Osteocyte (in vitro differentiated cells): ENCODE data around the gene CPS1. TPM values are rescaled to one million over a fixed set of nuclear protein-coding genes. Genes with fewer than 3 reads are reported as not detected.

Experiments used
- DNase-seq: peaks from one replicate; pipeline ENCODE4 v3.0.0; 2021; ENCODE audit warnings: mixed read lengths; ENCODE audit not compliant: unreplicated experiment; ENCODE audit errors: extremely low spot score
- H3K27ac Mint-ChIP-seq: one replicate; pipeline ENCODE4 v1.8.0; 2021; ENCODE audit warnings: mild to moderate bottlenecking, mixed read lengths; ENCODE audit not compliant: unreplicated experiment
- H3K27me3 Mint-ChIP-seq: one replicate; pipeline ENCODE4 v1.8.0; 2021; ENCODE audit warnings: mixed read lengths; ENCODE audit not compliant: unreplicated experiment
- H3K36me3 Mint-ChIP-seq: one replicate; pipeline ENCODE4 v1.8.0; 2021; ENCODE audit warnings: mixed read lengths; ENCODE audit not compliant: unreplicated experiment
- H3K4me1 Mint-ChIP-seq: one replicate; pipeline ENCODE4 v1.8.0; 2021; ENCODE audit warnings: mixed read lengths; ENCODE audit not compliant: unreplicated experiment
- H3K4me3 Mint-ChIP-seq: one replicate; pipeline ENCODE4 v1.8.0; 2021; ENCODE audit warnings: mild to moderate bottlenecking, moderate library complexity, mixed read lengths; ENCODE audit not compliant: unreplicated experiment
- H3K9me3 Mint-ChIP-seq: one replicate; pipeline ENCODE4 v1.8.0; 2021; ENCODE audit warnings: mixed read lengths; ENCODE audit not compliant: unreplicated experiment
- total RNA-seq: library from RNA; stranded (reverse); gene quantifications from 2 replicates; pipeline ENCODE4 v1.2.1, GENCODE V29; 2021
- TF ChIP-seq, protein P1 (sequence below): fragments of 200-600 bp; sonication (generic); IDR thresholded peaks from 2 replicates; pipeline ENCODE4 v1.5.0; 2021; ENCODE audit warnings: antibody characterized with exemption, mild to moderate bottlenecking, moderate library complexity

Gene CPS1
- total RNA-seq, 1 donor from 2014 or later = 22.3 TPM

DNA sequence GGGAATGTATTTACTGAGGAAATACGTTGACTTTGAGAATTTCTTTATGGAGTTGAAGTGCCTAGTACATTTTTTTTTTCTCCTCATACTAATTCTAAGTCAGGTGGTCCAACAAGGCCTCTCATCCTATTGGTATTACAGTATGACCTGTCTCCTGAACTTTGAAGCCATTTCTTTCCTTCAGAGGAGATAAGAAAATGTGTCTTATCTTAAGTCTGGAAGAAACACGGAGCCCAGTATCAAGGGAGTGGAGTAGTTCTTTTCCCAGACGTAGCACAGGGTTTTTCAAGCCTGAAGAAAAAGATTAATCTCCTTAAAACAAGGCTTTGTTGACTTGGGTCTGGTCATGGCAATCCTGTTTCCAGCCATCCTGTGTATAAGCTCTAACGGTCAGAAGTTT is 11.6 kb upstream of the CPS1 start:
- H3K9me3 Mint-ChIP-seq = no peaks in the 10 kb centered on the region

DNA sequence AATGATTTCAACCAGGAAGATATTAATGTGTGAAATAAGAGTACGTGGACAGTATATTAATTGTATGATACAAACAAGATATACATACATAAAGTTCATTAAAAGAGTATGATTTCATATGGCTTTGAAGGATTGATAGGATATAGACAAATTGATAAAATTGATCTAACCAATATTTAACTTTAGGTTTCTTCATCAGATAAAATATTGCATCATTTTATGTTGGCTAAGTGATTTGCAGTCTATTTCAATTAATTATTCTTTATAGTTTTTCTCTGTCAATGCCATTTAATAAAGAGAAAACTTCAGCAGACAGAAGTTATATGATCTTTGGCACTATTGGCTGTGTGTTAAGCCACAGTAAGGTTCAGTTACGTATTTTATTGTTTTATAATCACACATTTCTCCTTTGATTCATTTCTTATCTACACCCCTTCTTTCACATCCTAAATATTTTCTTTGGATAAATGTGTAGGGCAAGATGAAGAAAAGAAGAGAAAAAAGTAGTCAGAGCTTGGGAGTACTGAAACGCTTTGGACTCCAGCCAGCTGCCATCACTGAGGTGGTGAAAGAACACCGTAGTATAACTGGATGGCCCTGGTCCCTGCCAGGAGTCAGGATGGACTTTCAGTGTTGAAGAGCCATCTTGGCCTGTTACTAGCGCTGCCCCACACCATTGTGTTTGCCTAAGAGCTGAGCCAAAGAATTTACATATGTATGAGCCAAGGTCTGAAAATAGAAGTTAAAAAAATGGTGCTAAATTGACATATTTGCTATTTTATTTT is 9.8 kb upstream of the CPS1 start:
- TF ChIP-seq, protein P1, sequence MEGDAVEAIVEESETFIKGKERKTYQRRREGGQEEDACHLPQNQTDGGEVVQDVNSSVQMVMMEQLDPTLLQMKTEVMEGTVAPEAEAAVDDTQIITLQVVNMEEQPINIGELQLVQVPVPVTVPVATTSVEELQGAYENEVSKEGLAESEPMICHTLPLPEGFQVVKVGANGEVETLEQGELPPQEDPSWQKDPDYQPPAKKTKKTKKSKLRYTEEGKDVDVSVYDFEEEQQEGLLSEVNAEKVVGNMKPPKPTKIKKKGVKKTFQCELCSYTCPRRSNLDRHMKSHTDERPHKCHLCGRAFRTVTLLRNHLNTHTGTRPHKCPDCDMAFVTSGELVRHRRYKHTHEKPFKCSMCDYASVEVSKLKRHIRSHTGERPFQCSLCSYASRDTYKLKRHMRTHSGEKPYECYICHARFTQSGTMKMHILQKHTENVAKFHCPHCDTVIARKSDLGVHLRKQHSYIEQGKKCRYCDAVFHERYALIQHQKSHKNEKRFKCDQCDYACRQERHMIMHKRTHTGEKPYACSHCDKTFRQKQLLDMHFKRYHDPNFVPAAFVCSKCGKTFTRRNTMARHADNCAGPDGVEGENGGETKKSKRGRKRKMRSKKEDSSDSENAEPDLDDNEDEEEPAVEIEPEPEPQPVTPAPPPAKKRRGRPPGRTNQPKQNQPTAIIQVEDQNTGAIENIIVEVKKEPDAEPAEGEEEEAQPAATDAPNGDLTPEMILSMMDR = no peak
- no peaks in the 10 kb centered on the region for H3K36me3 Mint-ChIP-seq
- no peaks in the 10 kb centered on the region for H3K27me3 Mint-ChIP-seq
- H3K4me3 Mint-ChIP-seq = no peak overlapping the region
- H3K27ac Mint-ChIP-seq = no peak overlapping the region
- H3K9me3 Mint-ChIP-seq = no peaks in the 10 kb centered on the region
- no peak for DNase-seq
- no peaks in the 10 kb centered on the region for H3K4me1 Mint-ChIP-seq

More for the DNA sequence above, 11.6 kb upstream of the CPS1 start:
- H3K36me3 Mint-ChIP-seq = no peaks in the 10 kb centered on the region
- DNase-seq = no peak
- TF ChIP-seq, protein P1 = no peak
- H3K27me3 Mint-ChIP-seq = no peaks in the 10 kb centered on the region
- no peak overlapping the region for H3K4me3 Mint-ChIP-seq
- H3K4me1 Mint-ChIP-seq = no peaks in the 10 kb centered on the region
- no peak overlapping the region for H3K27ac Mint-ChIP-seq

DNA sequence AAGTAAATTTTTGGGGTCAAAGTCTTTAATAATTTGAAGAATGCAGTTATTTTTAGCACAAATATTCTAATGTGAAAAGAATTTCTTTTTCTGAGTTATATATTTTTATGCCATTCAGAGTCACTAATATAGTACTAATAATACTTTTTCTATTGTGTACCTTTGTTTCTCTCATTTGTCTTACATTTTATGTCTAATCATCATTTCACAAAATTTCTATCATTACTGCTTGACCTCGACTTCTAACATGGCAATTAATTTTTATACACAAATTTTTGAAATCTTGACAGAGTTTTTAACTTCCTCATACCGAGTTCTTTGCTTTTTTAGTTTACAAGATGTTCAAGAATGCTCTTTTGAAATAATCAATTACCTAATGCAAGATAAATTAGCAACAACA is 8.4 kb upstream of the CPS1 start:
- no peaks in the 10 kb centered on the region for H3K9me3 Mint-ChIP-seq
- H3K27me3 Mint-ChIP-seq = no peaks in the 10 kb centered on the region
- no peaks in the 10 kb centered on the region for H3K4me1 Mint-ChIP-seq
- DNase-seq = no peak
- no peaks in the 10 kb centered on the region for H3K36me3 Mint-ChIP-seq
- no peak overlapping the region for H3K27ac Mint-ChIP-seq
- TF ChIP-seq, protein P1 = no peak
- H3K4me3 Mint-ChIP-seq = no peak overlapping the region

DNA sequence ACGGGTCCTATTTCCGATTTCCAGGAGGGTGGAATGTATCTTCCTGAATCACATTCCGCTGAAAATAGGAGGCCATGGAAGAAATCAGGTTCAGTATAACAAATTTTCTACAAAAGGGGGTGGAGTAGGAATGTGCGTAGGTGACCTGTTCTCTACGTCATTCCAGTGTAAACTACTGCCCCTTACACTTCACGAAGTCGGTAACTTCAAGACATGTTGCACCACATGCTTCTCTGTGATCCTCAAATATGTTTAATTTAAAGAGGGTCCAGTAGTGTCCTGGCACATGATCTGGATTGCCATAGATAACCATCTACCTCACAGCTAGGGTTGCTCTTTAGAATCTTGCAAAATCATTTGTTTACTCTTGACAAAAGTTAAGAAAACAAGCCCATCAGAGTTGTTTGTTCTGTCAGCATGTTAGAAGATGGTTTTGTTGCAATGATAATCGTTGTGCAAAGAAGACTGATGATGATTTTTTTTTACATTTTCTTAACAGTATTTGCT is 7.5 kb upstream of the CPS1 start:
- Mint-ChIP-seq H3K4me3 (no peak overlapping the region), H3K4me1 (peaks cover 4% of the 10 kb centered on the region), H3K9me3 (no peaks in the 10 kb centered on the region), H3K27ac (no peak overlapping the region), H3K36me3 (no peaks in the 10 kb centered on the region), H3K27me3 (no peaks in the 10 kb centered on the region)
- TF ChIP-seq, protein P1 = no peak
- no peak for DNase-seq

DNA sequence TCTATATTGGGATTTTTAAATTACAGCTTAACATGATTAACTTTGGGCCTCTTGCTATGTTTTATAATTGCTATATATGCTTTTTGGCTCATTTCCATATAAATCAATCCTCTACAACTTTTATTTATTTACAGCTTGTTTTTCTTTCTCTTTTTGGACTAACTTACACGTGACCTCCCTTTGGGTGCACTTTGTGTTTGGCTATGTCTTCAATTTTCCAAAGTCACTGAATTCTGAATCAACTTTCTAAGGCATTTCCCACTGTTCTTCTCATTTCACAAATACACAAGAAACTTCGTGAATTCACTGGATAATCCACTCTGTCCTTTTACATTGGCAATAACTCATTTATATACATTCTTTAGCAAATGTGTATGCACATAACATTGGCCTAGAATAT is 5.4 kb upstream of the CPS1 start:
- no peaks in the 10 kb centered on the region for H3K27me3 Mint-ChIP-seq
- H3K9me3 Mint-ChIP-seq = no peaks in the 10 kb centered on the region
- TF ChIP-seq, protein P1 = no peak
- no peaks in the 10 kb centered on the region for H3K36me3 Mint-ChIP-seq
- no peak overlapping the region for H3K27ac Mint-ChIP-seq
- no peak for DNase-seq
- H3K4me3 Mint-ChIP-seq = no peak overlapping the region
- H3K4me1 Mint-ChIP-seq = peaks cover 4% of the 10 kb centered on the region
